IPS DF 6.9 (cell line): ENCODE results near the gene GRAP2.

ENCODE experiments used
- DNase-seq: peaks from one replicate; pipeline ENCODE4 v3.0.0-alpha.2; 2013; ENCODE audit warnings: low read depth, low spot score
- H3K27ac ChIP-seq: one replicate; pipeline ENCODE4 v1.5.1; 2013; ENCODE audit warnings: low read length, control low read depth
- H3K27me3 ChIP-seq: 2 replicates; pipeline ENCODE4 v1.6.1; 2013; ENCODE audit warnings: mild to moderate bottlenecking, low read length; ENCODE audit not compliant: control insufficient read depth, insufficient read depth
- H3K36me3 ChIP-seq: 2 replicates; pipeline ENCODE4 v1.6.1; 2013; ENCODE audit warnings: low read length; ENCODE audit not compliant: control insufficient read depth, insufficient read depth
- H3K4me1 ChIP-seq: 2 replicates; pipeline ENCODE4 v1.6.1; 2013; ENCODE audit warnings: low read length; ENCODE audit not compliant: control insufficient read depth, insufficient read depth
- H3K4me3 ChIP-seq: 2 replicates; pipeline ENCODE4 v1.5.1; 2013; ENCODE audit warnings: mild to moderate bottlenecking, low read length
- H3K9me3 ChIP-seq: 2 replicates; pipeline ENCODE4 v1.6.1; 2013; ENCODE audit warnings: low read length, inconsistent platforms; ENCODE audit not compliant: control insufficient read depth, insufficient read depth
- WGBS: extraction: QIAGEN DNeasy Blood & Tissue Kit; methylation state at CpG from one replicate; pipeline ENCODE4 v1.1.7; 2013; ENCODE audit warnings: mixed read lengths, missing lambda C conversion rate; ENCODE audit not compliant: insufficient read length, insufficient coverage; 5-methylcytosine and 5-hydroxymethylcytosine counted together

GRAP2 gene

DNA sequence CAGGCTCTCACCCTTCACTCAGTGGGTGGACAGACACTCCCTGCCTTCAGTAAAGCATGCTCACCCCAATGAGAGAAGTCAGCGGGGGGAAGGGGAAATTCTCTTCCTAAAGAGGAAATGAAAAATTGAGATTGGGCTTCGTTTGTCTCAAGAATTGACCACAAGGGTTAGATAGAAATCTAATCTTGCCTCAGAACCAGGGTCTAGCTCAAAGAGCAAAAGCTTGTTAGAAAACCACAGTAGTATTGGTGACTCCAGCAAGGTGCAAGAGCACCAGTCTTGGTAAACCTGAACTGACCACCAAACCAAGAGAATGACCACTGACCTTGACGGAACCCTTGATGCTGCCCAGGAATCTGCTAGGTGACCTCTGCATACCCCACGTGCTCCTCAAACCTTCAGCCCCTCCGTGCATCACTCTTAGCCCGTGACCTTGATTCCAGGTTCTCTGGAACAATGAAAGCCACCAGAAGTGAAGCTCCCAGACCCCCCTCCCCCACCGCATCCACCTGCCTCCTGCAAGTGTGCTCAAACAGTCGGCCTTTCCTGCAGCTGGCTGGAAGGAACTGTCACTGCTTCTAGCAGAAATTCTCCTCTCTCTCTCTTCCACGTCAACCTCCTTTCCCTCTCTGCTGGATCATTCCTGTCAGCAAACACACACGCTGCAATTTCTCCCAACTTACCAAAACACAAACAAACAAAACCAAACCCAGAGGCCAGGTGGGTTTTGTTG lies 56.2 kb downstream of the GRAP2 start:
- Histone ChIP-seq H3K4me1 (peaks cover 4% of the 10 kb centered on the region), H3K9me3 (no peaks in the 10 kb centered on the region), H3K27ac (no peak overlapping the region), H3K27me3 (no peaks in the 10 kb centered on the region), H3K4me3 (no peak overlapping the region), H3K36me3 (no peaks in the 10 kb centered on the region)
- no peak for DNase-seq
- 100% methylated on average over 1 of the region's 10 CpGs for WGBS

DNA sequence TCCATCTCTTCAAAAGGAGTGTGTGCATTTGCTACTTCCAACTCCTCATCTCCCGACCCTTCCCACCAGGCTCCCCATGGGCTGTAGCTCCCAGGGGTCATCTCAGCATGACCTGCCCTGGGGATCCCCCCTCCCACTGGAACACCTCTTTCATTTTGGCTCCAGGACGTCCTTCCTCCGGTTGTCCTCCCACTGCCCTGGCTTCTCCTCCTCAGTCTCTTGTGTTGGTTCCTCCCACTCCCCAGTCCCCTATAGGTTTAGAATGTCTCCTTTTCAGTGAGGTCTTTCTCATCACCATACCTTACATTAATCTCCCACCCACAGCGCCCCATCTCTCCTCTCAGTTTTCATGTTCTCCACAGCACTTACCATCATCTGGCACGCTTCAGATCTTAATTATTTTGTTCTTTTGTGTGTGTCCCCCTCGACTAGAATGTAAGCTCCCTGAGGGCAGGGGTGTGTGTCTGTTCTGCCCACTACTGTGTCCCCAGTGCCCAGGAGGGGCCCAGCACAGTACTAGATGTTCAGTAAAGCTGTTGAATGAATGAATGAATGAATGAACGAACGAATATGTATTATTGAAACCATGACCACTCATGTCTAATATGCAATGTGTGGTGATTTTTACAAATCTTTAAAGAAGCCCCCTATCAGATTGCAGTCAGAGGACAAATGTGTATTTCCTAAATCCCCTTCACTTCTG lies 57.3 kb downstream of the GRAP2 start:
- Histone ChIP-seq H3K27ac (no peak overlapping the region), H3K4me3 (no peak overlapping the region), H3K4me1 (peaks cover 4% of the 10 kb centered on the region), H3K27me3 (no peaks in the 10 kb centered on the region), H3K36me3 (no peaks in the 10 kb centered on the region), H3K9me3 (no peaks in the 10 kb centered on the region)
- WGBS, result 100% methylated on average over 1 of the region's 8 CpGs
- no peak for DNase-seq

DNA sequence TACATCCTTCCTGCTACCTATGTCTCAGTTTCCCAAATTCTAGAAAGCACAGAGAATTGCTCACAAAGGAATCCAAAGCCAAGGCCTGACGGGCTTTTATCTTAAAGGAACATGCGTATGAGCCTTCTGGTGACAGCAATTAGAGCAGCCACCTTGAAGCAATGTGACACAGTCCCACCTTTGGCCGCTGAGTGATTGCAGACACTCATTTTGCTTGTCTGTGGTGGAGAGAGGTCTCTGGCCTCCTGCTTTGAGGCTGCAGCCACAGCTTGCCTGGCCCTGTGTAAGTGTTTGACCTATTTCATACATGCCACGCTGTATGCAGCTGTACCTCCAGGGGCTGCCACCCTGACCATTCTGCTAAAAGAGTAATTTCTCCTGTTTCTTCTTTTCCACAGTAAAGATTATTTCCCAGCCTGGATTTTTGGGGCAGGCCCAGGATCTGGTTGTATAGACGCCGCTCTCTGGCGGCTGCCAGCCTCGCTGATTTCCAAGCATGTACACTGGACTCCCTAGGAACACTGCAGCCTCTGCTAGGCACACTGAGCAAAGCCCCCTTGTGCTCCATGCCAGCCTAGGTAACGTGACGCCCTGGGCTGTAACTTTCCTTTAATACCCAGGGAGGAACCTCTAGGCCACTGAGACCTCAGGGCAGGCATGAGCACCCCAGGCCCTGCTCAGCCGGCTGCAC lies 58.2 kb downstream of the GRAP2 start:
- H3K27ac ChIP-seq, result no peak overlapping the region
- peaks cover 4% of the 10 kb centered on the region for H3K4me1 ChIP-seq
- no peaks in the 10 kb centered on the region for H3K27me3 ChIP-seq
- no CpG with 5 or more reads among the region's 11 CpGs for WGBS
- DNase-seq, result no peak
- H3K4me3 ChIP-seq, result no peak overlapping the region
- no peaks in the 10 kb centered on the region for H3K9me3 ChIP-seq
- no peaks in the 10 kb centered on the region for H3K36me3 ChIP-seq

DNA sequence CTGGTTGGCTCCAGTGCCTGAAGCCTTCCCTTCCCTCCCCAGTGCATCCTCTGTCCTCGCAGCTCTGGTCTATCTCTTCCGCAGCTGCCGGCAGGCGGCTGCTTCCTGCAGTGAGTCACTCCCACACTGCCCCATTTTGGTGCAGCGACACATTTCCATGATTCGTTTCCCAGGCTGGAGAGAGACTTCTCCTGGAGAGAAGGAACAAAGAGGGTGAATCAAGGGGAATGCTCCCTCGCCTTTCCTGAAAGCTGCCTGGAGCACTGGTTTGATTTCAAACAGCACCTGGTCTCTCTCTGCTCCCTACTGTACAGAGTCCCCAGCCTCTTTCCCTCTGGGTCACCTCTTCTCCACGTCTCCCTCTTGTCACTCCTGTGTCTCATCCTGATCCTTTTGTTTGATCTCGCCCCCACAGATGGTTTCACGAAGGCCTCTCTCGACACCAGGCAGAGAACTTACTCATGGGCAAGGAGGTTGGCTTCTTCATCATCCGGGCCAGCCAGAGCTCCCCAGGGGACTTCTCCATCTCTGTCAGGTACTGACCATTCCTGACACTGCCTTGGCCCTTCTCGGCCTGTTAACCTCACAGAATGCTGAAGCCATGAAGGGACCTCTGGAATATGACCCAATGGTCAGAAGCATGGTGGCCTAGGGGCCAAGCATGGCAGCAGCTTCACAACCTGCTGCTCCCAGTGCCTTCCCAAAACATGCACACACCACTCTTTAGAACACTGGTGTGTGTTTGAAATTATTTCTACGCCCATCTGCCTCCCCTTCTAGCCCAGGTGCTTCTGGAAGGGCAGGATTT lies 59.0 kb downstream of the GRAP2 start, which contains the start of gene TMA7B:
Gene TMA7B, plus strand, starts transcription at position 758 of the 808 bp plus-strand sequence. CDS start 3,978 bp downstream, outside the sequence.
- Histone ChIP-seq H3K27ac (no peak within 1 kb of the TSS), H3K9me3 (no peaks in the 10 kb centered on the region), H3K4me1 (peaks cover 4% of the 10 kb centered on the region), H3K36me3 (no peaks in the 10 kb centered on the region), H3K4me3 (no peak within 1 kb of the TSS), H3K27me3 (no peaks in the 10 kb centered on the region)
- no CpG with 5 or more reads among the region's 14 CpGs for WGBS
- no peak for DNase-seq

DNA sequence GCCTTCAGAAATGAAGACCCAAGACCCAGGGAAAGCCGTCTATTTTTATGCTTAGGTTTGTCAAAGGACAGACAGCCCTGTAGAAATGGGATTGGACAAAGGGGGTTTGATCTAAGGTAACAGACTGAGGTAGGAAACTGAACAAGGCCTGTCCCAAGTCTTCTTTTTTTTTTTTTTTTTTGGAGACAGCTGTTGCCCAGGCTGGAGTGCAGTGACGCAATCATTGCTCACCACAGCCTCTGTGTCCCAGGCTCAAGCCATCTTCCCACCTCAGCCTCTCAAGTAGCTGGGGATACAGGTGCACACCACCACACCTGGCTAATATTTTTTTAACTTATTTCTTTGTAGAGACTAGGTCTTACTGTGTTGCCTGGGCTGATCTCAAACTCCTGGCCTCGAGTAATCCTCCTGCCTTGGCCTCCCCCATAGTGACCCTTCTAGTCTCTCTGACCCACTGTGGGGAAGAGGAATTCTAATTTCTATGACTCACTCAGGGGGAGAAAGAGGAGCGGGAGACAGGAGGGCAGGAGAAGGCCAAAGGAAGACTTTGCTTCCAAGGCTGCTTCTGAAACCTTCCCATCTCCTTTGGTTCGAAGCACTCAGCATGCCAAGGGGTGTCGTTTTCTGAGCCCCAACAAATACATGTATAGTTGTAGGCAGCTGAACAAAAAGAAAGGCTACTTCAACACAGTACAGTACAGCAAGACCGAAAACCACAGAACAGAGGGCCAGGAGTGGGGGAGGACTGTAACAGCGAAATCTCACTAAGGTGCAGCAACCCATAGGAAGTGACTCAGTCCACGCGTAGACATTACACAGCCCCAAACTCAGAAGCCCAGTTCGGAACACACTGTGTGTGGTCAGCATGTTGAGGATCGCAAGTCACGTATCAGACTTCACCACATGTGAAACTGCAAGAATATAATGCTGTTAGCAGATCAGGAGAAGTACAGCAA lies 60.2 kb downstream of the GRAP2 start:
- Histone ChIP-seq H3K9me3 (no peaks in the 10 kb centered on the region), H3K27me3 (no peaks in the 10 kb centered on the region), H3K4me3 (no peak overlapping the region), H3K4me1 (peaks cover 4% of the 10 kb centered on the region), H3K27ac (no peak overlapping the region), H3K36me3 (no peaks in the 10 kb centered on the region)
- DNase-seq, result no peak
- no CpG with 5 or more reads among the region's 13 CpGs for WGBS

DNA sequence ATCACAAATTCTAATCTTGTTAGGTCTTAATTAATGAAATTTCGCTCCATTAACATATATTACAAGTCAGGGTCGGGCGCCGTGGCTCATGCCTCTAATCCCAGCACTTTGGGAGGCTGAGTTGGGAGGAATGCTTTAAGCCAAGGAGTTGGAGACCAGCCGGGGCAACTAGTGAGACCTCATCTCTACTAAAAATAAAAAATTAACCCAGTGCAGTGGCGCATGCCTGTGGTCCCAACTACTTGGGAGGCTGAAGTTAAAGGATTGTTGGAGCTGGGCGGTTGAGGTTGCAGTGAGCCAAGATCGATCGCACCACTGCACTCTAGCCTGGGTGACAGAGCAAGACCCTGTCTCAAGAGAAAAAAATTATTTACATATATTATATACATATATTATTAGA lies 61.2 kb downstream of the GRAP2 start:
- no CpG with 5 or more reads among the region's 9 CpGs for WGBS
- no peak overlapping the region for H3K4me3 ChIP-seq
- H3K9me3 ChIP-seq, result no peaks in the 10 kb centered on the region
- DNase-seq, result no peak
- peaks cover 4% of the 10 kb centered on the region for H3K4me1 ChIP-seq
- H3K36me3 ChIP-seq, result no peaks in the 10 kb centered on the region
- H3K27ac ChIP-seq, result no peak overlapping the region
- H3K27me3 ChIP-seq, result no peaks in the 10 kb centered on the region

DNA sequence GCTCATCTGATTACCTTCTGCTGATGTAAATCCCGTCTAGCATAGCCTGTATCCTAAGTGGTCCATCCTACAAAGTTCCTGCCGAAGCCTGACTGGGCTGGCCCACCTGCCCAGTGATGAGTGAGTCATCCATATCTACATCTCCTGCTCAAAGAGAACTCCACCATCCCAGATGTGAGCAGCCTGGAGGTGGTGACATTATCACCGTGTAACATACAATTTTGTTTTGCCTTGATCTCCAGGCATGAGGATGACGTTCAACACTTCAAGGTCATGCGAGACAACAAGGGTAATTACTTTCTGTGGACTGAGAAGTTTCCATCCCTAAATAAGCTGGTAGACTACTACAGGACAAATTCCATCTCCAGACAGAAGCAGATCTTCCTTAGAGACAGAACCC lies 64.9 kb downstream of the GRAP2 start:
- Histone ChIP-seq H3K4me1 (no peaks in the 10 kb centered on the region), H3K9me3 (no peaks in the 10 kb centered on the region), H3K36me3 (no peaks in the 10 kb centered on the region), H3K27me3 (no peaks in the 10 kb centered on the region), H3K4me3 (no peak overlapping the region), H3K27ac (no peak overlapping the region)
- DNase-seq, result no peak
- WGBS, result no CpG with 5 or more reads among the region's 5 CpGs

DNA sequence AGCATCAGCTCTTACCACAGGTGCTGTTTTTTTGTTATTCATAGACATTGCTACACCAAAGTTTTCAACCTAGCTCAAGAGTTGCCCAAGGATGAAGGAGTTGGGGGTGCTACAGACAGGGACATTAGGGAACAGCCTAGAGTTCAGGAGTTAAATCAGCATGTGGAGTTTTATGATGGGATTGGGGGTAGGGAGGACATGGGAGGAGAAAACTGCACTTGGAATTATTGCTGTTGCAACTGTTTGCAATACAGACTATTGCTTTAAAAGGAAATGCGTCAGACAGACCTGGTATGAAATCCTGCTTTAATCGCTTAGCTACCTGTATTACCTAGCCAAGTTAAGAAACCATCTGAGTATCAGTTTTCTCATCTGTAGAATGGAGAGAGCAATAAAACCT lies 65.6 kb downstream of the GRAP2 start:
- no peak for DNase-seq
- no CpG with 5 or more reads among the region's 2 CpGs for WGBS

DNA sequence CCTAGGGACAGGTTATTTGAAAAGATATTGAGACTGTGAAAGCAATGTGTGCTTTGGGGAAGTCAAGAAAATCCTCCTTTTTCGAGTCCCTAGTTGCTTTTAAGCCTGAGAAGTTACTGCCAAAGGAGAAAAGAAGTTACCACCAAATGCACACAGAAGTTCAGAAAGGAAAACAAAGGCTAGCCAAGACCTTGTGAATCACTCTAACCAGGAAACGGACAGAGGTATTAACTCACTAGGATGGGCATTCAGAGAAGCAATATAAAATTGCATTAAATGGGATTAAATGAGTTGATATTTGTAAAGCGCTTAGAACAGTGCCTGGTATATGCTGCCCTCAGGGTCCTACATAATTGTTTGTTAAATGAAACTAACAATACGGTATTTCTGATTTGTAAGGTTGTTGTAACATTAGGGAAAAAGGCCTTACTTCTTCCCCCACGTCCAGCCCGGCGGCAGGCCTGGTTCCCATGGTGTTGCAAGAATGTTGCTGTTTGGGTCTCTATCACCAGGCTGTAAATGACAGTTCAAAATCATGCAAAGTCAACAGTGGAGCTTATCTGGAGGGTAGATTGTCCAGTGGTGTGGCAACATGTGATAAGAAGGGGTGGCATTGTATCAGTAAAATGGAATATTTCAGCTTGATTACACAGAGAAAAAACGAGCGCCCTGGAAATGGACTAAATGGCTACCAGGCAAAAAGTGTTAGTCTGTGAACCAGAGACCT lies 66.4 kb downstream of the GRAP2 start:
- H3K9me3 ChIP-seq, result no peaks in the 10 kb centered on the region
- no peak overlapping the region for H3K4me3 ChIP-seq
- H3K36me3 ChIP-seq, result no peaks in the 10 kb centered on the region
- no peaks in the 10 kb centered on the region for H3K4me1 ChIP-seq
- WGBS, result no CpG with 5 or more reads among the region's 9 CpGs
- no peak for DNase-seq
- H3K27ac ChIP-seq, result no peak overlapping the region
- H3K27me3 ChIP-seq, result no peaks in the 10 kb centered on the region

More for the DNA sequence above, 65.6 kb downstream of the GRAP2 start:
- Histone ChIP-seq H3K27ac (no peak overlapping the region), H3K27me3 (no peaks in the 10 kb centered on the region), H3K4me3 (no peak overlapping the region), H3K4me1 (no peaks in the 10 kb centered on the region), H3K9me3 (no peaks in the 10 kb centered on the region), H3K36me3 (no peaks in the 10 kb centered on the region)
